Right lobe of liver (tissue), 6 donors: ENCODE data around the gene TMEM119. TPM values are rescaled to one million over a fixed set of nuclear protein-coding genes. Genes with fewer than 3 reads are reported as not detected.

Experiments
- ATAC-seq, 4 donors: fragments of 200-7000 bp; cut with Tn5 transposase; one replicate each; pipeline ENCODE4 v1.9.1; 2020; ENCODE audit warnings: mild to moderate bottlenecking in 4 of 4, moderate library complexity in 4 of 4
- DNase-seq, 3 donors: peaks; one replicate each; pipeline ENCODE4 v3.0.0-alpha.2; 2020
- H3K27ac ChIP-seq, 3 donors: fragments of 200-600 bp; one replicate each; pipeline ENCODE4 v1.8.0; 2022
- H3K27me3 ChIP-seq, 2 donors: fragments of 200-600 bp; one replicate each; pipeline ENCODE4 v1.8.0; 2022
- H3K36me3 ChIP-seq, 4 donors: fragments of 200-600 bp; sonication (generic) in 1 of 4; one replicate each; pipeline versions ENCODE4 v1.5.1 to v1.8.0; 2017 to 2022; ENCODE audit warnings: control low read depth in 1 of 4
- H3K4me1 ChIP-seq, 4 donors: fragments of 200-600 bp; sonication (generic) in 1 of 4; one replicate each; pipeline versions ENCODE4 v1.5.1 to v1.8.0; 2017 to 2022; ENCODE audit warnings: control low read depth in 1 of 4
- H3K4me3 ChIP-seq, 3 donors: fragments of 200-600 bp; one replicate each; pipeline ENCODE4 v1.8.0; 2022
- H3K9me3 ChIP-seq, 4 donors: fragments of 200-600 bp; sonication (generic) in 1 of 4; one replicate each; pipeline versions ENCODE4 v1.5.1 to v1.8.0; 2017 to 2022; ENCODE audit warnings: control low read depth in 1 of 4
- POLR2A ChIP-seq: fragments of 450-650 bp; IDR thresholded peaks from one replicate; pipeline ENCODE4 v1.6.1; 2017; ENCODE audit warnings: antibody characterized with exemption, mild to moderate bottlenecking
- WGBS: methylation state at CpG from one replicate; pipeline ENCODE4 v1.1.6; 2018; ENCODE audit warnings: low coverage, low lambda C conversion rate; ENCODE audit not compliant: insufficient coverage; ENCODE audit errors: missing lambda C conversion rate; 5-methylcytosine and 5-hydroxymethylcytosine counted together
- intact Hi-C, 2 donors: fragments of 100-400 bp; cut with DNase I; formaldehyde crosslinking; loops; one replicate each; pipeline versions ENCODE4 v1.11.2 to v1.14.1; 2022
- total RNA-seq, 6 experiments: library from RNA; depleted of rRNA in 2 of 6; stranded (reverse); fragments of >200 nt in 2 of 6; fragmentation: NEBNext Ultra II Directional in 3 of 6; extraction: Animal tissue kit (Norgen Biotek cat#: 25700) in 3 of 6; gene quantifications; one replicate each; pipeline versions ENCODE4 v1.1.0 to v1.2.4, GENCODE V29; 2016 to 2023
- TF ChIP-seq, protein P1 (sequence below), 4 donors: fragments of 200-600 bp in 3 of 4; fragments of 450-650 bp in 1 of 4; IDR thresholded peaks; one replicate each; pipeline versions ENCODE4 v1.5.1 to v1.8.0; 2016 to 2022; ENCODE audit warnings: antibody characterized with exemption in 4 of 4, mild to moderate bottlenecking in 2 of 4
- donor health status: DM: no; HTN: yes; CAD: no.
- donor health status: DM: no; HTN: no; CAD: no.
- donor health status: DM: no; HTN: no; CAD: no.
- donor health status: DM: no; HTN: yes; CAD: no.
- donor health status: DM: no; HTN: yes; CAD: no.

Gene TMEM119
- total RNA-seq, 6 experiments from 2014 or later, result 0.09 to 0.38 (median 0.22) TPM; not detected in 2

GRCh38 chr12:108553799-108554198, 44.1 kb downstream of the TMEM119 start:
- intact Hi-C loops, result no loop called here
- Histone ChIP-seq H3K4me1 (no peaks in the 10 kb centered on the region), H3K27me3 (no peaks in the 10 kb centered on the region), H3K27ac (no peak overlapping the region), H3K4me3 (no peak overlapping the region), H3K36me3 (peaks cover 0 to 3% (median 0%) of the 10 kb centered on the region in 4 donors), H3K9me3 (no peaks in the 10 kb centered on the region)
- DNase-seq, result no peak
- TF ChIP-seq POLR2A, result no peak
- no peak for ATAC-seq
- WGBS, result 84% methylated on average over 5 of the region's 5 CpGs

GRCh38 chr12:108551535-108551934, 46.3 kb downstream of the TMEM119 start:
- Histone ChIP-seq H3K4me1 (no peaks in the 10 kb centered on the region), H3K4me3 (no peak overlapping the region), H3K27ac (no peak overlapping the region), H3K36me3 (peaks cover 0 to 20% (median 7%) of the 10 kb centered on the region in 4 donors), H3K27me3 (no peaks in the 10 kb centered on the region), H3K9me3 (no peaks in the 10 kb centered on the region)
- intact Hi-C loops, result no loop called here
- 72% methylated on average over 5 of the region's 5 CpGs for WGBS
- ATAC-seq, result no peak
- DNase-seq, result no peak
- no peak for TF ChIP-seq POLR2A
- TF ChIP-seq, protein P1, sequence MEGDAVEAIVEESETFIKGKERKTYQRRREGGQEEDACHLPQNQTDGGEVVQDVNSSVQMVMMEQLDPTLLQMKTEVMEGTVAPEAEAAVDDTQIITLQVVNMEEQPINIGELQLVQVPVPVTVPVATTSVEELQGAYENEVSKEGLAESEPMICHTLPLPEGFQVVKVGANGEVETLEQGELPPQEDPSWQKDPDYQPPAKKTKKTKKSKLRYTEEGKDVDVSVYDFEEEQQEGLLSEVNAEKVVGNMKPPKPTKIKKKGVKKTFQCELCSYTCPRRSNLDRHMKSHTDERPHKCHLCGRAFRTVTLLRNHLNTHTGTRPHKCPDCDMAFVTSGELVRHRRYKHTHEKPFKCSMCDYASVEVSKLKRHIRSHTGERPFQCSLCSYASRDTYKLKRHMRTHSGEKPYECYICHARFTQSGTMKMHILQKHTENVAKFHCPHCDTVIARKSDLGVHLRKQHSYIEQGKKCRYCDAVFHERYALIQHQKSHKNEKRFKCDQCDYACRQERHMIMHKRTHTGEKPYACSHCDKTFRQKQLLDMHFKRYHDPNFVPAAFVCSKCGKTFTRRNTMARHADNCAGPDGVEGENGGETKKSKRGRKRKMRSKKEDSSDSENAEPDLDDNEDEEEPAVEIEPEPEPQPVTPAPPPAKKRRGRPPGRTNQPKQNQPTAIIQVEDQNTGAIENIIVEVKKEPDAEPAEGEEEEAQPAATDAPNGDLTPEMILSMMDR (IDR thresholded peaks at IDR 0.05), result no peak

DNA sequence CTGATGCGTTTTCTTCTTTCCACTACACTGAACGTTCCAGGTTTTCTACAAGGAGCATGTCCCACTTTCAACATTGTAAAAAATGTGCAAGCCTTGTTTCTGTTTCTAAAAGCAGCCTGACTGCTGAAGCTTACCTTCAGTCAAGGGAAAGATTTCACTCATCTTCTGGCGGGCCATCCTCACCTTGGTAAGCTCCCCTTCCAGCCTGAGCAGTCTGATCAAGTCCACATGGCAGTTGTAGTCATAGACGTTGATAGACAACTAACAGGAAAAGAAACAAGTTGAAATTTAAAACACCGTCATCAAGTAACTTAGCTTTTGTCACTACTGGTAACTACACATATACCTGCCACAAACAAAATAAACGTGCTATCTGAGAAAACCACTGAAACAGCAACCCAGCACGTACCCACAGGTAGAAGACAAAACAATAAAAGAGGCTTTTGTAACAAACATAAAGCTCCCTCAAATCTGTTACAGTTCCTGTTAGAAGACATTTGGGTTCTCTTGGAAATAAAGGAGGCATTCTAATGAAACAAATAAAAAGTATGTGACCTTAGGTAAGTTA, 48.8 kb downstream of the TMEM119 start:
- H3K4me3 ChIP-seq, result no peak overlapping the region
- H3K4me1 ChIP-seq, result no peaks in the 10 kb centered on the region
- no peaks in the 10 kb centered on the region for H3K27me3 ChIP-seq
- 72% methylated on average over 7 of the region's 7 CpGs for WGBS
- no peaks in the 10 kb centered on the region for H3K9me3 ChIP-seq
- H3K27ac ChIP-seq, result no peak overlapping the region
- intact Hi-C loops, result no loop called here
- peaks cover 0 to 38% (median 17%) of the 10 kb centered on the region in 4 donors for H3K36me3 ChIP-seq
- DNase-seq (no peak), ATAC-seq (no peak)
- no peak for TF ChIP-seq POLR2A
- TF ChIP-seq, protein P1 (IDR thresholded peaks at IDR 0.05), result no peak

DNA sequence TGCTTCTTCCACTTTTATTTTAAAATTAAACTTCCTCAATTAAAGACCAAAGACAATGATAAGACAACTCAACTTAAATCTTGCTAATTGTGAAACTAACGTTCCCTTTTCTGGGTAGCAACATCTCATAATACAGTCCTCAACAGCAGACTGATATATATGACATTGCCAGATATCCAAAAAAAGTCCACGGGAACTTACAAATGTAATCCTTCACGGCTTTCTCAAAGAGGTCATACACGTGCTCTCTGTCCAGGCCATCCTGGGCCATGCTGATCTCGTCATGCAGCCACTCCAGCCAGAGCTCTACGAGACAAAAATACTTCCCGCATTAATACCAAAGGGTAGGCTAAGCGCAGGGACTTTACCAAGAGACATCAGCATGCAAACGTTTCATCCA, 50.2 kb downstream of the TMEM119 start:
- Histone ChIP-seq H3K27me3 (no peaks in the 10 kb centered on the region), H3K36me3 (peaks cover 0 to 51% (median 23%) of the 10 kb centered on the region in 4 donors), H3K27ac (no peak overlapping the region), H3K9me3 (no peaks in the 10 kb centered on the region), H3K4me1 (no peaks in the 10 kb centered on the region), H3K4me3 (no peak overlapping the region)
- TF ChIP-seq POLR2A, result no peak
- TF ChIP-seq, protein P1 (IDR thresholded peaks at IDR 0.05), result no peak
- intact Hi-C loops, result no loop called here
- 55% methylated on average over 9 of the region's 9 CpGs for WGBS
- DNase-seq (no peak), ATAC-seq (no peak)

DNA sequence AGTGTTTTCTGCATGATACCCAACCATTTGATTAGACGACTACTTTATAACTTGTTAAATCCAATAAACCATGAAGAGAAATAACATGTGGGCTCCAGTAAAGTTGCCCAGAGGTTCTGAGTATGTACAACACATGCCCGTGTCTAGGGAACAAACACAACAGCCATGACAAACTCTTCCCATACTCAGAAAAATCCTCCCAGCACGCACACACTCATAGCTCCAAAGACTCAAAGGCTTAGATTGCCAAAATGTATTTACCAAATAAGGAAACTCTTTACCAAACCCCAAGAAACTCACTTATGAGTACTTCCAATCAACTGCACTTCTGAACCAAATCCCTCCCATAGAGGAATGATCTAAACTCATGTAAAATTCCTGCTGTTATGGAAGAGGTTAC, 54.2 kb downstream of the TMEM119 start:
- no peak for TF ChIP-seq POLR2A
- TF ChIP-seq, protein P1 (IDR thresholded peaks at IDR 0.05), result no peak
- Histone ChIP-seq H3K4me3 (no peak overlapping the region), H3K36me3 (peaks cover 0 to 51% (median 26%) of the 10 kb centered on the region in 4 donors), H3K27me3 (no peaks in the 10 kb centered on the region), H3K4me1 (no peaks in the 10 kb centered on the region), H3K27ac (no peak overlapping the region), H3K9me3 (no peaks in the 10 kb centered on the region)
- DNase-seq (no peak), ATAC-seq (no peak)
- WGBS, result 93% methylated on average over 3 of the region's 3 CpGs
- intact Hi-C loops, result no loop called here
